Measurements from ENCODE around the gene UPP1.

DNA sequence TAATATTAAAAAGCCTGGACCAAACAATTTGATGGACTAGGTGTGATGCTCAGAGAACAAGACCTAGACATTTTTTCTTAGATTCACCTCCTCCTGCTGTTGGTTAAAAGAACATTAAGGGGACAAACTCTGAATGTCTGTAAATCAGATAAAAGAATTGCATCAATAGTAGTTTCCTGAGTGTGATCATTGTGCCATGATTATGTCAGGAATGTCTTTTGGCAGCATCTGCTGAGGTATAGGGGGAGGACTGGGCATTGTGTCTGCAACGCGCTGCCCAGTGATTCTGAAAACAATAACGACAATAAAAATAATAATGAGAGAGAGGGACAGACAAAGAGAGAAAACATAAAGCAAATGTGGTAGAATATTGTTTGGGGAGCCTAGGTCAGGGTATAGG is 46.8 kb upstream of the UPP1 start:
- no peak for TF ChIP-seq RFX5 (IDR thresholded peaks at IDR 0.05; ENCODE audit: low read depth, low read length)
- no peak for TF ChIP-seq CTCF (conservative IDR thresholded peaks at IDR 0.05; ENCODE audit: low read depth, low read length)
- no peak for TF ChIP-seq MAFK (IDR thresholded peaks at IDR 0.05; ENCODE audit: low read depth, low read length)
- TF ChIP-seq, protein P1, sequence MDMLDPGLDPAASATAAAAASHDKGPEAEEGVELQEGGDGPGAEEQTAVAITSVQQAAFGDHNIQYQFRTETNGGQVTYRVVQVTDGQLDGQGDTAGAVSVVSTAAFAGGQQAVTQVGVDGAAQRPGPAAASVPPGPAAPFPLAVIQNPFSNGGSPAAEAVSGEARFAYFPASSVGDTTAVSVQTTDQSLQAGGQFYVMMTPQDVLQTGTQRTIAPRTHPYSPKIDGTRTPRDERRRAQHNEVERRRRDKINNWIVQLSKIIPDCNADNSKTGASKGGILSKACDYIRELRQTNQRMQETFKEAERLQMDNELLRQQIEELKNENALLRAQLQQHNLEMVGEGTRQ (IDR thresholded peaks at IDR 0.05; ENCODE audit: low read depth, low read length), result no peak
- TF ChIP-seq RAD21 (IDR thresholded peaks at IDR 0.05; ENCODE audit: low read length), result no peak
- TF ChIP-seq CEBPB (IDR thresholded peaks at IDR 0.05; ENCODE audit: low read depth, low read length), result no peak
- TF ChIP-seq POLR2A (IDR thresholded peaks at IDR 0.05; ENCODE audit: low read depth, low read length), result no peak
- TF ChIP-seq MAZ (IDR thresholded peaks at IDR 0.05; ENCODE audit: borderline replicate concordance, low read depth, low read length), result no peak
- TF ChIP-seq BHLHE40 (IDR thresholded peaks at IDR 0.05; ENCODE audit: low read depth, low read length), result no peak

All from IMR-90 (cell line).